Measurements from ENCODE around the gene CHTF8. TPM values are rescaled to one million over a fixed set of nuclear protein-coding genes. Genes with fewer than 3 reads are reported as not detected.
A peak's percentile ranks its signal among the peaks of the same experiment; 100 is the strongest.

CHTF8 gene
- total RNA-seq, 4 donors from 2014 or later: 95.8 to 124 (median 104) TPM

GRCh38 chr16:69166221-69166833 is 33.9 kb upstream of the CHTF8 start:
- no peaks in the 10 kb centered on the region for H3K27me3 ChIP-seq
- WGBS, 2 donors: 73 to 75% methylated on average over 8 of the region's 8 CpGs
- intact Hi-C loops (cut with DNase I): no loop called here
- TF ChIP-seq, protein P1, sequence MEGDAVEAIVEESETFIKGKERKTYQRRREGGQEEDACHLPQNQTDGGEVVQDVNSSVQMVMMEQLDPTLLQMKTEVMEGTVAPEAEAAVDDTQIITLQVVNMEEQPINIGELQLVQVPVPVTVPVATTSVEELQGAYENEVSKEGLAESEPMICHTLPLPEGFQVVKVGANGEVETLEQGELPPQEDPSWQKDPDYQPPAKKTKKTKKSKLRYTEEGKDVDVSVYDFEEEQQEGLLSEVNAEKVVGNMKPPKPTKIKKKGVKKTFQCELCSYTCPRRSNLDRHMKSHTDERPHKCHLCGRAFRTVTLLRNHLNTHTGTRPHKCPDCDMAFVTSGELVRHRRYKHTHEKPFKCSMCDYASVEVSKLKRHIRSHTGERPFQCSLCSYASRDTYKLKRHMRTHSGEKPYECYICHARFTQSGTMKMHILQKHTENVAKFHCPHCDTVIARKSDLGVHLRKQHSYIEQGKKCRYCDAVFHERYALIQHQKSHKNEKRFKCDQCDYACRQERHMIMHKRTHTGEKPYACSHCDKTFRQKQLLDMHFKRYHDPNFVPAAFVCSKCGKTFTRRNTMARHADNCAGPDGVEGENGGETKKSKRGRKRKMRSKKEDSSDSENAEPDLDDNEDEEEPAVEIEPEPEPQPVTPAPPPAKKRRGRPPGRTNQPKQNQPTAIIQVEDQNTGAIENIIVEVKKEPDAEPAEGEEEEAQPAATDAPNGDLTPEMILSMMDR (IDR thresholded peaks at IDR 0.05): no peak
- TF ChIP-seq POLR2A (IDR thresholded peaks at IDR 0.05): no peak
- no peak overlapping the region for H3K27ac ChIP-seq
- peaks cover 25% of the 10 kb centered on the region in 2 donors for H3K36me3 ChIP-seq
- no peaks in the 10 kb centered on the region for H3K9me3 ChIP-seq
- peaks cover 19 to 21% of the 10 kb centered on the region in 2 donors for H3K4me1 ChIP-seq
- DNase-seq: no peak
- no peak overlapping the region for H3K4me3 ChIP-seq (replicated peaks in 1 of 3)

DNA sequence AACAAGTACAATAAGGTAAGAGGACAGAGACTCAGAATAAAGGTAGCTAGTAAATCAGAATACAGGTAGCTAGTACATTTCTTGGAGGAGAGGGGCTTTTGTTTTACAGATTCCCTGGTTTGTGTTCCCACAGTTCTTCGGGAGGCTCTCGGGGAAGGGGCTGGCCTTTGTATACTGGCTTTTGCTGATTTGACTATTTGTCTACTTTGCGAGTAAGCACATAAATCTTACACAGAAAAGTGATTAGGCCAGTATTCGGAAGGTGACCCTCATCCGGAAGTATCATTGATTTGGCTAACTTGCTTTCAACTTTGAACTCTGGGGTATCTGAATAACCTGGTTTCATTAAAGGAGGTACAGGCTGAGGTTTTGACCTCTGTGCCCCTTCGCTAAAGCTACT is 33.2 kb upstream of the CHTF8 start:
- Histone ChIP-seq H3K9me3 (no peaks in the 10 kb centered on the region), H3K36me3 (peaks cover 30 to 32% of the 10 kb centered on the region in 2 donors), H3K4me1 (peaks cover 13 to 14% of the 10 kb centered on the region in 2 donors), H3K27me3 (no peaks in the 10 kb centered on the region), H3K4me3 (replicated peaks in 1 of 3) (no peak overlapping the region), H3K27ac (no peak overlapping the region)
- intact Hi-C loops (cut with DNase I): no loop called here
- no peak for TF ChIP-seq POLR2A (IDR thresholded peaks at IDR 0.05)
- TF ChIP-seq, protein P1 (IDR thresholded peaks at IDR 0.05): no peak
- DNase-seq: no peak
- 93 to 96% methylated on average over 6 of the region's 6 CpGs for WGBS, 2 donors

DNA sequence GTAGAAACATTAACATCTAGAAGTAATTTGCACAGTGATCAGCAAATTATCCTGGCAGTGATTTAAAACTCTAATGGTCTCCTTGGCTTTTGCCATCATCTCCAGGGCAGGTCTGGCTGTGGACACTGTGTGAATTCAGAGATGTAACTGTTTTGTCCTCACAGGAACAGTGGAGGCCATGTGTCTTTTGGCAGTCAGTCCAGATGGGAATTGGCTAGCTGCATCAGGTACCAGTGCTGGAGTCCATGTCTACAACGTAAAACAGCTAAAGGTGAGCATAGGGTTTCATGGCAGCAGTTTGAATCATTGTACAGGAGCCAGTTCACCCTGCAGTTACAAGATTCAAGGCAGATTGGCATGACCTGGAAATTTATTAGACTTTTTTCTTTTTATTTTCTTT is 27.8 kb upstream of the CHTF8 start:
- no peak for DNase-seq
- WGBS, 2 donors: 91 to 96% methylated on average over 1 of the region's 1 CpG
- H3K4me1 ChIP-seq: no peaks in the 10 kb centered on the region
- H3K27ac ChIP-seq: no peak overlapping the region
- H3K9me3 ChIP-seq: no peaks in the 10 kb centered on the region
- H3K27me3 ChIP-seq: no peaks in the 10 kb centered on the region
- intact Hi-C loops (cut with DNase I): no loop called here
- TF ChIP-seq POLR2A (IDR thresholded peaks at IDR 0.05): no peak
- no peak overlapping the region for H3K4me3 ChIP-seq (replicated peaks in 1 of 3)
- peaks cover 27% of the 10 kb centered on the region in 2 donors for H3K36me3 ChIP-seq

DNA sequence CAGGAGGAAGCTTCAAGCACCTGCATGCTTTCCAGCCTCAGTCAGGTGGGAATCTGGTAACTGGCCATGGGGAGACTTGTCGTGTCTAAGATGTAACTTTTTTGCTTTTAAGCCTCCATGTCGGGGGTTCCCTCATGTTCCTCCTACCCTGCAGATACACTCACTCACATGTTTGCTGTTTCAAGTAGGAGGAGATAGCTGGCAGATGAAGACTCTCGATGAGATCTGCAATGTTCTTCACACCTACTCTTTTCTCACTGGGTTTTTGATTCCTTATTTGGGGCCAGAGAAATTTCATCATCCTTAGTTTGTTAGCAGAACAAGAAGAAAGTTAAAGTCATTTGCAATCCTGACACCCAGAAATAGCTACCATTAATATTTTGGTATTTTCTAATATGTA is 24.8 kb upstream of the CHTF8 start:
- no peaks in the 10 kb centered on the region for H3K27me3 ChIP-seq
- no peak overlapping the region for H3K27ac ChIP-seq
- H3K4me1 ChIP-seq: no peaks in the 10 kb centered on the region
- WGBS, 2 donors: 83% methylated on average over 3 of the region's 3 CpGs
- no peaks in the 10 kb centered on the region for H3K9me3 ChIP-seq
- H3K4me3 ChIP-seq (replicated peaks in 1 of 3): no peak overlapping the region
- intact Hi-C loops (cut with DNase I): no loop called here
- peaks cover 28 to 35% of the 10 kb centered on the region in 2 donors for H3K36me3 ChIP-seq
- TF ChIP-seq, protein P1 (IDR thresholded peaks at IDR 0.05): no peak
- TF ChIP-seq POLR2A (IDR thresholded peaks at IDR 0.05): no peak
- no peak for DNase-seq

GRCh38 chr16:69150146-69150865 is 17.9 kb upstream of the CHTF8 start:
- Histone ChIP-seq H3K36me3 (peaks cover 11% of the 10 kb centered on the region in 2 donors), H3K4me3 (replicated peaks in 1 of 3) (no peak overlapping the region), H3K9me3 (no peaks in the 10 kb centered on the region), H3K27ac (peak overlapping the region; percentile 41 to 92 (median 78)), H3K27me3 (no peaks in the 10 kb centered on the region), H3K4me1 (peaks cover 10 to 11% of the 10 kb centered on the region in 2 donors)
- 54 to 56% methylated on average over 16 of the region's 16 CpGs for WGBS, 2 donors
- TF ChIP-seq, protein P1 (IDR thresholded peaks at IDR 0.05): peak in 5 of 6 experiments; percentile 44 to 94 (median 80)
- TF ChIP-seq POLR2A (IDR thresholded peaks at IDR 0.05): no peak
- peak; percentile 65 to 69 for DNase-seq
- intact Hi-C loops (cut with DNase I): loop anchor here (5.0 kb wide), 1 partner anchor 137 kb away; no protein-coding TSS in a partner anchor

Measured in thyroid gland (tissue), 4 donors.